ENCODE results near the gene TMEM106A. TPM values are rescaled to one million over a fixed set of nuclear protein-coding genes. Genes with fewer than 3 reads are reported as not detected.
"Not testable (repeated sequence)": the region's sequence is repeated elsewhere in the genome, so short reads cannot be mapped to it uniquely, and the experiment has no call there.

TMEM106A gene
- total RNA-seq, 2 donors from 2014 or later = 18.2 to 31.5 TPM

DNA sequence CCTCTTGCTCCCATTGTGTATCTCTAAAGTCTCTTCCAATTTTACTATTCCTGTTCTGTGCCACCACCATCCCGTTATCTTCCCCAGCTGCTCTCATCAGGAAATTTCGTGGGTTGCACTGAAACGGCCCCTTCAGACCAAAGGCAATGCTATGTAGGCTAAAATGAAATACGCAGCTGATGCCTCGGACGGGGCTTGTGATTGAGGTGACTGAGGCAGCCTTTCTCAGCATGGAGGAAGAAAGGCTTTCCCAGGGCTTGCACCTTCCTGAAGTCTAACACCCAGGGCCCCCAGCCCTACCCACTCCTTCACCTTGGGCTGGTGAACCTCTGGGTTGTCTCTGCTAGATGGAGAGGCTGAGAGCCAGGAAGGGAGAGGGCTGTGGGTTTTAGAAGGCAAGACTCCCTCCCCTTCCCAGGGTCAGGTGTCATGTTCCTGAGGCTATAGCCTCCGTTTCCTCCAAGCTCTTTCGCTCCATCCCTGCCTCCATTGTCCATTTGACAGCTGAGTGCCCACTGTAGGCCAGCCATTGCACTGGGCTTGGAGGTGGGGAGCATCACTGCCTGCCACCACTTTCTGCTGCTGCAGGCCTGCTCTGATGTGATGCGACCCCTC, 8.9 kb downstream of the TMEM106A start:
- Mint-ChIP-seq H3K36me3 (no peaks in the 10 kb centered on the region), H3K9me3 (no peaks in the 10 kb centered on the region), H3K27me3 (no peaks in the 10 kb centered on the region), H3K4me3 (no peak overlapping the region), H3K4me1 (ENCODE audit: low read depth in 2 of 2) (peaks cover 6 to 23% of the 10 kb centered on the region in 2 donors), H3K27ac (peak overlapping the region in 1 of 2 donors; percentile 24)
- DNase-seq (ENCODE audit: low spot score) = no peak
- ATAC-seq = no peak

DNA sequence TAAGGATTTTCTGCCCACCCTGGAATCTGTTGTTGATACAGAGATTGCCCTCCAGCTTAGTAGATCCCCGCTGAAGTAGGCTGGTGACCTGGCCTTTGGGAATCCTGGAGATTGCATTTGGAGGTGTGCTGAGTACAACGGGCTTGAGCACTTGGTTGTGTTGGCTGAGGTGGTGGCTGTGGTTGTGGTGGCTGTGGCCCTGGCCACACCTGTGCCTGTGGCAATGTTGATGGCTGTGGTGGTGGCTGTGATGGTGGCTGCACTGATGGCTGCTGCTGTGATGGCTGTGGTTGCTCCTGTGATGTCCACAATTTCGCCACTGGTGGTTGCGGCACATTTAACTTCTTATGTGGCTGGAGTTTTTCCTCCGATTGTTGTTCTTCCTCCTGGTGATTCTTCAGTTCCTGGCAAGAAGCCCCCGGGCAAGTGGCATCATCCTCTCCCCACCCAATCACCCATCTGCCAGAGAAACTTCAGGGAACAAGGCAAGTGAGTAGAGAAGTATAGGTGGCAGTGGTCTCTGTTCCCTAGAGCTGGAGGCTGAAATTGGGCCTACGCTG, 12.6 kb downstream of the TMEM106A start:
- no peaks in the 10 kb centered on the region for H3K36me3 Mint-ChIP-seq
- peak overlapping the region; percentile 42 to 59 for H3K27ac Mint-ChIP-seq
- H3K9me3 Mint-ChIP-seq = no peaks in the 10 kb centered on the region
- H3K27me3 Mint-ChIP-seq = no peaks in the 10 kb centered on the region
- DNase-seq (ENCODE audit: low spot score) (no peak), ATAC-seq (no peak)
- peaks cover 6 to 13% of the 10 kb centered on the region in 2 donors for H3K4me1 Mint-ChIP-seq (ENCODE audit: low read depth in 2 of 2)
- peak overlapping the region; percentile 10 for H3K4me3 Mint-ChIP-seq

DNA sequence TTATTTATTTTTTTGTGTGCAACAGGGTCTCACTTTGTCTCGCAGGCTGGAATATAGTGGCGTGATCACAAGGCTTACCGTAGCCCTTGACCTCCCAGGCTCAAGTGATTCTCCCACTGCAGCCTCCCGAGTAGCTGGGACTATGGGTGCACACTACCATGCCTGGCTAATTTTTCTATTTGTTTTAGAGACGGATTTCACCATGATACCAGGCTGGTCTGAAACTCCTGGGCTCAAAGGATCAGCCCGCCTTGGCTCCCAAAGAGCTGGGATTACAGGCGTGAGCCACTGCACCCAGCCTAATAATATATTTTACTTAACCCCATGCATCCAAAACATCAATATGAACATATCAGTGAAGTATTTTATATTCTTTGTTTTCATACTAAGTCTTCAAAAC, 14.7 kb downstream of the TMEM106A start:
- no peak for DNase-seq (ENCODE audit: low spot score)
- Mint-ChIP-seq H3K36me3 (no peaks in the 10 kb centered on the region), H3K9me3 (no peaks in the 10 kb centered on the region), H3K4me3 (no peak overlapping the region), H3K27ac (no peak overlapping the region), H3K4me1 (ENCODE audit: low read depth in 2 of 2) (peaks cover 6 to 9% of the 10 kb centered on the region in 2 donors), H3K27me3 (no peaks in the 10 kb centered on the region)
- ATAC-seq = no peak

DNA sequence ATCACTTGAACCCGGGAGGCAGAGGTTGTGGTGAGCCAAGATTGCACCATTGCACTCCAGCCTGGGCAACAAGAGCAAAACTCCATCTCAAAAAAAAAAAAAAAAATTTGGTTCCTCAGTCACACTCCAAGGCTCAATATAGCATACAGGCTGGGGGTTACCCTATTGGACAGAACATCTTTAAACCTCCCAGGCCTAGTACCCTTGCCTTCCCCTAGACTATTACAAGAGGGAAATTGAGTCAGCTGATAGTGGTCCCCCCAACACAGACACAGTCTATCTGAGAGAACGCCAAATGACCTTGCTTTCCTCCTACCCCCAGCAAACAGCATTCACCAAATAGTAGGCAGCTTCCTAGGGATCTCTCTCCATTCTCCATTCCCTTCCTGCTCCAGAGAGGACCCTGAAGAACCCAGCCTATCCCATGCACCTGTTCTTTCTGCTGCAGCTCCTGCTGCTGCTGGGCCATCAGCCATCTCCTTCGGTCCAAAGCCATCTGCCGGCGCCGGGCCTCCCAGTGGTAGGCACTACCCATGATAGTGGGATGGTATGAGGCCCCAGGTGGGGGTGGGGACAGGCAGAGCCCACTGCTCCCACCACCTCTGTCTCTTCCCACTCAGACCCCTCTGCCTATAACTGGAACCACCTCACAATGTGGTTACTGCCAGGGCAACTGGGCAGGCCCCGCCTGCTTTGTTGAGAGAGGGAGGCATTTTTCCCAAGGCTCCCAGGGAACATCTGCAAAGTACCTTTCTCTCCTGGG, 16.5 kb downstream of the TMEM106A start, which contains the start of gene CCDC200:
Gene CCDC200, minus strand, starts transcription at position 604 of the 763 bp plus-strand sequence. Its CDS starts 69 bp downstream, at position 535.
- not testable (repeated sequence) for H3K9me3 Mint-ChIP-seq; H3K27ac Mint-ChIP-seq; ATAC-seq; DNase-seq (ENCODE audit: low spot score); H3K4me3 Mint-ChIP-seq; H3K27me3 Mint-ChIP-seq; H3K36me3 Mint-ChIP-seq; H3K4me1 Mint-ChIP-seq (ENCODE audit: low read depth in 2 of 2)

DNA sequence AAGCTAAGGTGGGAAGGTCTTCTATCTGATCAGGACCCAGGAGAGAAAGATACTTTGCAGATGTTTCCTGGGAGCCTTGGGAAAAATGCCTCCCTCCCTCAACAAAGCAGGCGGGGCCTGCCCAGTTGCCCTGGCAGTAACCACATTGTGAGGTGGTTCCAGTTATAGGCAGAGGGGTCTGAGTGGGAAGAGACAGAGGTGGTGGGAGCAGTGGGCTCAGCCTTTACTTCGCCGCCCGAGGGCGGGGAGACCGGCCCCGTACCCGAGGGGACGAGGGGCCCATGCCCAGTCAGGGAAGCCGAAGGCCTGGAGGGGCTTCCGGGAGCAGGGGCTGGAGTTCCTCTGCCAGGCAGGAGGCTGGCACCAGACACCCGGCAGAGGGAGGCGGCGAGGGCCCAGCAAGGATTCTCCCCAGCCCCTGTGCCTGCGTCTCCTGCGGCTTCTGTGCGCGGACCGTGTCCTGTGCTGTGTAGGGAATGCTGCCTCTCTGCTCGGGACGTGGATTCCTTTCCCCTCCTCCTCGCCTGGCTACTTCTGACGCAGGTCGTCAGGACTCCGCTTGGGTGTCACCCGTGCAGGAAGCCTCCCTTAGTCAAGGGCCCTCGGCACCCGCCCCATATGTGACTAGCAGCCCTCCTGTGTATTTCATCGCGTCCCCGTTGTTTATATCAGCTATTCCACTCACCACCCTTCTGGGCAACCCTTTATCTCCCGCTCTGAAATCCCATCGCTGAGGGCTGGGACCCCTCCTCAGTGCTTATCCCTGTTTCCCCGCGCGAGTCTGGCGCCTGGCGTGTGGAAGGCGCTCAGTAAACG, 19.7 kb downstream of the TMEM106A start:
- not testable (repeated sequence) for DNase-seq (ENCODE audit: low spot score)

GRCh38 chr17:43232021-43232699, 20.5 kb downstream of the TMEM106A start:
- H3K4me3 Mint-ChIP-seq = peak overlapping the region; percentile 43

More for the DNA sequence above, 19.7 kb downstream of the TMEM106A start:
- not testable (repeated sequence) for H3K9me3 Mint-ChIP-seq; H3K27me3 Mint-ChIP-seq; H3K27ac Mint-ChIP-seq; H3K4me1 Mint-ChIP-seq (ENCODE audit: low read depth in 2 of 2); H3K4me3 Mint-ChIP-seq; ATAC-seq; H3K36me3 Mint-ChIP-seq

GRCh38 chr17:43233263-43233662, 21.6 kb downstream of the TMEM106A start:
- H3K9me3 Mint-ChIP-seq; H3K4me3 Mint-ChIP-seq; H3K36me3 Mint-ChIP-seq; ATAC-seq; H3K27me3 Mint-ChIP-seq; H3K27ac Mint-ChIP-seq; DNase-seq (ENCODE audit: low spot score); H3K4me1 Mint-ChIP-seq (ENCODE audit: low read depth in 2 of 2): not testable (repeated sequence)

More at GRCh38 chr17:43232021-43232699, 20.5 kb downstream of the TMEM106A start:
- ATAC-seq; H3K4me1 Mint-ChIP-seq (ENCODE audit: low read depth in 2 of 2); H3K9me3 Mint-ChIP-seq; H3K27ac Mint-ChIP-seq; H3K36me3 Mint-ChIP-seq; H3K27me3 Mint-ChIP-seq; DNase-seq (ENCODE audit: low spot score): not testable (repeated sequence)

DNA sequence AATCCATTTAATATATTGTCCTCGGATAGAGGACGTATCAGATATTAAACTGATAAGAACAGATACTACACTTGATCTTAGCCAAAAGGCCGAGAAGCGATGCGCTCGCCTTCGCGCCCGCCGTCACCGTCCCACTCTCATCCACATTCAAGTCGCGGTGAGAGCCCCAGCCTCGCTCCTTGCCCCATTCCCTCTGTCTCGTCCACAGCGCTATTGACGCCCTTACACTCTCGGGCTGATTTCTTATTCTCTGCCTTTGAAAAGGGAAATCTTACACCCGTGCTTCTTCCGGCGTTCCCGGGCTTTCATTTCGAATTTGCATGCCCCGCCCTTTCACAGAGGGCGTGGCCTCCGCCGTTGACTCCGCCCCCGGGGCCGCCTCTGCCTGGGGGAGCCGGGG, 22.2 kb downstream of the TMEM106A start, which contains the start of gene RNU2-1:
Gene RNU2-1, minus strand, starts transcription at position 101 of the 400 bp plus-strand sequence.
- not testable (repeated sequence) for H3K36me3 Mint-ChIP-seq, H3K9me3 Mint-ChIP-seq, H3K27me3 Mint-ChIP-seq

GRCh38 chr17:43239597-43239996, 27.9 kb downstream of the TMEM106A start:
- H3K27ac Mint-ChIP-seq; H3K27me3 Mint-ChIP-seq; H3K4me3 Mint-ChIP-seq; H3K36me3 Mint-ChIP-seq; DNase-seq (ENCODE audit: low spot score); H3K9me3 Mint-ChIP-seq; H3K4me1 Mint-ChIP-seq (ENCODE audit: low read depth in 2 of 2): not testable (repeated sequence)
- ATAC-seq = peak; percentile 58 to 59

More for the DNA sequence above, 22.2 kb downstream of the TMEM106A start, which contains the start of gene RNU2-1:
- not testable (repeated sequence) for H3K4me3 Mint-ChIP-seq; DNase-seq (ENCODE audit: low spot score); ATAC-seq; H3K27ac Mint-ChIP-seq; H3K4me1 Mint-ChIP-seq (ENCODE audit: low read depth in 2 of 2)

- H3K4me3 Mint-ChIP-seq; DNase-seq (ENCODE audit: low spot score); H3K9me3 Mint-ChIP-seq; H3K27me3 Mint-ChIP-seq; H3K27ac Mint-ChIP-seq; H3K36me3 Mint-ChIP-seq; H3K4me1 Mint-ChIP-seq (ENCODE audit: low read depth in 2 of 2): not testable (repeated sequence)
- peak; percentile 58 to 61 for ATAC-seq
These were observed 29.1 kb downstream of the TMEM106A start for GRCh38 chr17:43240596-43241352.

GRCh38 chr17:43246456-43246855, 34.8 kb downstream of the TMEM106A start:
- H3K27ac Mint-ChIP-seq; H3K9me3 Mint-ChIP-seq; ATAC-seq; H3K4me1 Mint-ChIP-seq (ENCODE audit: low read depth in 2 of 2); H3K27me3 Mint-ChIP-seq; H3K36me3 Mint-ChIP-seq; H3K4me3 Mint-ChIP-seq: not testable (repeated sequence)
- peak; percentile 68 for DNase-seq (ENCODE audit: low spot score)

All from natural killer cell treated with Interleukin-12 subunit alpha and Interleukin-12 subunit beta and Interleukin-15 and Interleukin-18, amount 100 ng/mL, for 72 hours (primary cell).